DOHH2 (cell line): Measurements from ENCODE around the gene BRINP3.

Experiments
- H3F3A ChIP-seq: fragments of 200-600 bp; sonication (generic), shearing (Covaris generic); 2 replicates; pipeline ENCODE4 v1.6.0; 2016; ENCODE audit warnings: antibody characterized with exemption, mild to moderate bottlenecking; ENCODE audit not compliant: control insufficient read depth, insufficient read depth
- H3K27ac ChIP-seq: fragments of 200-600 bp; sonication (generic); 2 replicates; pipeline ENCODE4 v1.5.1; 2014; ENCODE audit warnings: low read depth, mild to moderate bottlenecking, low read length, moderate library complexity
- H3K27me3 ChIP-seq: fragments of 200-600 bp; sonication (generic); 2 replicates; pipeline ENCODE4 v1.6.1; 2014; ENCODE audit warnings: mild to moderate bottlenecking, low read length, mixed read lengths; ENCODE audit not compliant: control insufficient read depth
- H3K36me3 ChIP-seq: fragments of 200-600 bp; sonication (generic); 2 replicates; pipeline ENCODE4 v1.6.1; 2014; ENCODE audit warnings: mild to moderate bottlenecking, low read length, moderate library complexity, mixed read lengths; ENCODE audit not compliant: control insufficient read depth
- H3K4me1 ChIP-seq: fragments of 200-600 bp; sonication (generic); 2 replicates; pipeline ENCODE4 v1.6.1; 2014; ENCODE audit warnings: mild to moderate bottlenecking, low read length, mixed read lengths; ENCODE audit not compliant: control insufficient read depth
- H3K4me2 ChIP-seq: fragments of 200-600 bp; sonication (generic); 2 replicates; pipeline ENCODE4 v1.6.0; 2014; ENCODE audit warnings: mild to moderate bottlenecking, low read length, moderate library complexity
- H3K4me3 ChIP-seq: fragments of 200-600 bp; sonication (generic); 2 replicates; pipeline ENCODE4 v1.5.1; 2014; ENCODE audit warnings: mild to moderate bottlenecking, low read length, mixed read lengths
- H3K79me2 ChIP-seq: fragments of 200-600 bp; sonication (generic); 2 replicates; pipeline ENCODE4 v1.6.1; 2014; ENCODE audit warnings: mild to moderate bottlenecking, low read length, mixed read lengths; ENCODE audit not compliant: control insufficient read depth
- H3K9me2 ChIP-seq: fragments of 200-600 bp; sonication (generic); replicated peaks from 2 replicates; pipeline ENCODE4 v1.6.1; 2014; ENCODE audit warnings: mild to moderate bottlenecking, low read length, mixed read lengths; ENCODE audit not compliant: control insufficient read depth
- H3K9me3 ChIP-seq: fragments of 200-600 bp; sonication (generic); 2 replicates; pipeline ENCODE4 v1.6.1; 2014; ENCODE audit warnings: antibody characterized with exemption, low read length, mixed read lengths; ENCODE audit not compliant: control insufficient read depth, insufficient read depth
- H4K20me1 ChIP-seq: fragments of 200-600 bp; sonication (generic); 2 replicates; pipeline ENCODE4 v1.6.0; 2014; ENCODE audit warnings: low read depth, mild to moderate bottlenecking, antibody characterized with exemption, low read length, moderate library complexity; ENCODE audit not compliant: control insufficient read depth, insufficient read depth
- CTCF ChIP-seq: fragments of 200-600 bp; sonication (generic); IDR thresholded peaks from one replicate; pipeline ENCODE4 v1.5.1; 2014; ENCODE audit warnings: antibody characterized with exemption, mild to moderate bottlenecking, low read depth, low read length; ENCODE audit not compliant: poor library complexity, severe bottlenecking
- EZH2phosphoT487 ChIP-seq: fragments of 200-600 bp; sonication (generic); IDR thresholded peaks from 2 replicates; pipeline ENCODE4 v1.6.1; 2017; ENCODE audit warnings: borderline replicate concordance, mild to moderate bottlenecking, antibody characterized with exemption, low read length, moderate library complexity, mixed read lengths

BRINP3 gene

GRCh38 chr1:190168116-190168892 lies 309.4 kb downstream of the BRINP3 start:
- Histone ChIP-seq H3F3A (no peaks in the 10 kb centered on the region), H3K4me2 (no peak overlapping the region), H3K27ac (no peak overlapping the region), H3K9me3 (no peaks in the 10 kb centered on the region), H3K4me1 (no peaks in the 10 kb centered on the region), H3K79me2 (no peaks in the 10 kb centered on the region), H3K36me3 (no peaks in the 10 kb centered on the region), H4K20me1 (no peaks in the 10 kb centered on the region), H3K4me3 (no peak overlapping the region), H3K9me2 (no peaks in the 10 kb centered on the region), H3K27me3 (no peaks in the 10 kb centered on the region)
- TF ChIP-seq EZH2phosphoT487 (no peak), CTCF (no peak)

- Histone ChIP-seq H3K27me3 (no peaks in the 10 kb centered on the region), H4K20me1 (no peaks in the 10 kb centered on the region), H3K36me3 (no peaks in the 10 kb centered on the region), H3K4me2 (no peak overlapping the region), H3K9me2 (no peaks in the 10 kb centered on the region), H3K4me3 (no peak overlapping the region), H3K9me3 (no peaks in the 10 kb centered on the region), H3F3A (no peaks in the 10 kb centered on the region), H3K79me2 (no peaks in the 10 kb centered on the region), H3K4me1 (no peaks in the 10 kb centered on the region), H3K27ac (no peak overlapping the region)
- TF ChIP-seq CTCF (no peak), EZH2phosphoT487 (no peak)
Observed at GRCh38 chr1:190159146-190159545, 318.5 kb downstream of the BRINP3 start.

GRCh38 chr1:190154744-190155143 lies 322.9 kb downstream of the BRINP3 start:
- Histone ChIP-seq H3F3A (no peaks in the 10 kb centered on the region), H3K79me2 (no peaks in the 10 kb centered on the region), H3K27ac (no peak overlapping the region), H3K9me3 (no peaks in the 10 kb centered on the region), H3K4me2 (no peak overlapping the region), H3K36me3 (no peaks in the 10 kb centered on the region), H3K9me2 (no peaks in the 10 kb centered on the region), H4K20me1 (no peaks in the 10 kb centered on the region), H3K27me3 (no peaks in the 10 kb centered on the region), H3K4me1 (no peaks in the 10 kb centered on the region), H3K4me3 (no peak overlapping the region)
- TF ChIP-seq CTCF (no peak), EZH2phosphoT487 (no peak)
